Muscle of arm (tissue), 14 donors: Measurements from ENCODE around the gene CDCA5. TPM values are rescaled to one million over a fixed set of nuclear protein-coding genes. Genes with fewer than 3 reads are reported as not detected.
A peak's percentile ranks its signal among the peaks of the same experiment; 100 is the strongest.

Experiments used
- DNase-seq: peaks from one replicate; pipeline ENCODE4 v3.0.0-alpha.2; 2013
- long read RNA-seq, 11 donors: transcript quantifications; one replicate each; lab custom pipeline, GENCODE V29; 2026
- polyA plus RNA-seq, 12 donors: library from polyadenylated mRNA; unstranded; fragments of 120-200 nt; gene quantifications; one replicate each; pipeline ENCODE4 v1.2.1, GENCODE V29; 2013; ENCODE audit not compliant: insufficient read length in 12 of 12

CDCA5 gene
- polyA plus RNA-seq, result 10 to 100 TPM in 6 of 12 donors, 1 to 10 TPM in 5, not detected in 1; 7.1 to 15.8 (median 11.0) TPM
- long read RNA-seq, donor 1, partial matches to known transcripts, result 24 of 36 reads
- long read RNA-seq, donor 1, other reads (novel, unspliced or antisense), result 11 of 36 reads
- long read RNA-seq, donor 2, partial matches to known transcripts, result 0 of 5 reads
- long read RNA-seq, donor 2, other reads (novel, unspliced or antisense), result 0 of 5 reads
- long read RNA-seq, donor 3, partial matches to known transcripts, result 0 of 3 reads
- long read RNA-seq, donor 3, other reads (novel, unspliced or antisense), result 0 of 3 reads
- long read RNA-seq, donor 4, partial matches to known transcripts, result 0 of 4 reads
- long read RNA-seq, donor 4, other reads (novel, unspliced or antisense), result 0 of 4 reads
- long read RNA-seq, donor 5, result 0 reads
- long read RNA-seq, donor 6, partial matches to known transcripts, result 0 of 3 reads
- long read RNA-seq, donor 6, other reads (novel, unspliced or antisense), result 0 of 3 reads
- long read RNA-seq, donor 7, partial matches to known transcripts, result 0 of 2 reads
- long read RNA-seq, donor 7, other reads (novel, unspliced or antisense), result 0 of 2 reads
- long read RNA-seq, donor 8, transcript CDCA5-201 (6 exons, 2,587 nt), result major isoform, 5 of 7 reads
- long read RNA-seq, donor 8, partial matches to known transcripts, result 0 of 7 reads
- long read RNA-seq, donor 8, other reads (novel, unspliced or antisense), result 0 of 7 reads
- long read RNA-seq, donor 9, partial matches to known transcripts, result 0 of 1 reads
- long read RNA-seq, donor 9, other reads (novel, unspliced or antisense), result 0 of 1 reads
- long read RNA-seq, donor 10, partial matches to known transcripts, result 0 of 1 reads
- long read RNA-seq, donor 10, other reads (novel, unspliced or antisense), result 0 of 1 reads
- long read RNA-seq, donor 11, partial matches to known transcripts, result 0 of 4 reads
- long read RNA-seq, donor 11, other reads (novel, unspliced or antisense), result 0 of 4 reads

- DNase-seq, result peak; percentile 96
Observed at GRCh38 chr11:65083834-65084597, at the start of gene CDCA5, which contains the start of gene ZFPL1. TSS of gene CDCA5 (minus strand) at chr11:65084040. CDS start at chr11:65083978, 62 bp downstream. TSS of gene ZFPL1 (plus strand) at chr11:65084222. CDS start at chr11:65084699, 477 bp downstream.

DNA sequence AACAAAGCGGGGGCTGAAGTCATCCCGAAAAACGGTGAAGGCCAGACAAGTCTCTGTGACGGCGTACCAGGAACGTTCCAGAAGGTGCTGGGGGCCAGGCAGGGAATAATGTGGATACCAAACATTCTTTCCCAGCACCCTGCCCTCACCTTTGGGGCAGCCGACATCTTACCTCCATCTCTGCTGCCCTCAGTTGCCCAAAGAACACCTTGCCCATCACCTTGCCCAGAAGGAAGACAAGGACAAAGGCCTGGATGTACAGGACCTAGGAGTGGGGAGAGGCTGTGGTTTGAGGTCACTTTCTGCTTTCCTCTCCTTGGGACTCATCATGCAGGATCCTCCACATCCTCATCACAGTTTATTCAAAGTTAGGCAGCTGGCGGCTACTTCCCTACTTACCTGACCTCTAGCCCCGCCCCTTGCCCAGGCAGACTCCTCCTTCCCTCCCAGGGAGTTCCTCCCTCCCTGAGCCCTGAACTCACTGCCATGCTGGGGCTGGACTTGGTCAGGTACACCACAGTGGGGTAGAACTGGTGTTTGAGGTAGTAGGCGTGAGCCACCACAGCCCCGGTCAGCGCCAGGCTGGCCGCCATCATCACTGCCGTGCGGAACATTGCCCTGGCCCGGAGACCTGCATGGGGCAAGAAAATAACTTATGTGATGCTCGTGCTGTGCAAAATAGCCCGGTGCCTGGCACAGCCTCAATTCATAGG, 49.3 kb upstream of the CDCA5 start:
- DNase-seq, result no peak

DNA sequence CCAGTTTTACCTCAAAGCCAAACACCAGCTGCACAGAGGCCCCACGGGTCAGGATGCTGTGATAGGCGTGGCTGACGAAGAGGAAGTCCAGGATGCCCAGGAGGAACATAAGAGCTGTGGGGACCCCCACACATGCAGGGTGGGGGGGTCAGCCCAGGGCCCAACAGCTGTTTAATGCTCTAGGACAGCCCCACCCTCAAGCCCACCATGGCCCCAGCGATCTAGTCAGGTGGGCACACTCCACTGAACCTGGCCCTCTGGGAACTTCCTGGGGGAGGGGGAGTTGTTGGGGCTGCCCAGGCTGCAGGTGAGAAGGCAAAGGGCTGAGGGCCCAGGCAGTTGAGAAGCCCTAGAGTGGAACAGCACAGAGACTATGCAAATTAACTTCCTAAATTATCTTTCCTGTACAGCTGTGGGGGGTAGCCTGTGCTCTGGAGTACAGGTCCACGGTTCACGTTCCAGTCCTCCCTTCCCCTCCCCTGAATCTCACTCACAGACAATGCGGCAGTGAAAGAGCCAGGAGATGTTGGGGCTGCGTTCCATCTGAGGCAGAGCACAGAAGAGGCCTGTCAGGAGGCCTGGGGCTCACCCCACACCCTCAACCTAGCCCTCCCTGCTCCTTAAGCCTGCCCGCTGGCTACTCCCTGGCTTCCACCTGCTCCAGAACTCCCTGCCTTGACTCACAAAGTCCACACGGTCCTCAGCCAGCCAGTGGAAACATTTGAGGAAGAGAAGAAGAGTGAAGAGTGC, 48.6 kb upstream of the CDCA5 start:
- no peak for DNase-seq

DNA sequence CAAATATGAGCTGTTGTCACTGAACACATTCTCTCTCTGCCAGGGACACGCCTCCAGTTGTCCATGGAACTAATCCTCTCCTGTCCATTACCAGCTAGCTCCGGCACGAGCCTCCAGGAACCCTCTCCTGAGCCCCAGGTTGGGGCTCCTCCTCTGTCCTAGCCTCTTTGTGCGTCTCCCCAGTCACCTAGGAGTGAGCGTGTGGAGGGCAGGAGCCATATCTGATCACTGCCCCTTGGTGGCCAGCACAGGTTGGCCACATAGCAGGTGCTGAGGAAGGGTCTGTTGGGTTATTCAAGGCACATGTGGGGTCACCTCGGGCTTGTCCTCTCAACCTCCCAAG, 48.0 kb upstream of the CDCA5 start:
- DNase-seq, result no peak

DNA sequence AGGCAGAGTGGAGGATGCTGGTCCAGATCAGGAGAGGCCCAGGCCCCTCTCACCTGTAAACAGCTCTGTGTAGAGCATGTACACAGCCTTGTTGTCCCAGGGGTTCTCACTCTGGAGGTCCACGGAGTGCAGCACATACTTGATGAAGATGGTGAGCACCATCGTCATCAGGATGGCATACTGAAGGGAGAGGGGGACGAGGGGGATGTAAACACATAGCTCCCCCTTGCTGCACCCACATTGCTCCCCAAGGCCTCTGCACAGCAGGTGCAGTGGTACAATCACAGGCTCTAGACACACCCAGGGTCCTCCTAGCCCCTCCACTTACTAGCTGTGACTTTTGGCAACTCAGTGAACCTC, 47.6 kb upstream of the CDCA5 start:
- DNase-seq, result no peak

GRCh38 chr11:65130631-65131416, 47.0 kb upstream of the CDCA5 start:
- DNase-seq, result no peak

DNA sequence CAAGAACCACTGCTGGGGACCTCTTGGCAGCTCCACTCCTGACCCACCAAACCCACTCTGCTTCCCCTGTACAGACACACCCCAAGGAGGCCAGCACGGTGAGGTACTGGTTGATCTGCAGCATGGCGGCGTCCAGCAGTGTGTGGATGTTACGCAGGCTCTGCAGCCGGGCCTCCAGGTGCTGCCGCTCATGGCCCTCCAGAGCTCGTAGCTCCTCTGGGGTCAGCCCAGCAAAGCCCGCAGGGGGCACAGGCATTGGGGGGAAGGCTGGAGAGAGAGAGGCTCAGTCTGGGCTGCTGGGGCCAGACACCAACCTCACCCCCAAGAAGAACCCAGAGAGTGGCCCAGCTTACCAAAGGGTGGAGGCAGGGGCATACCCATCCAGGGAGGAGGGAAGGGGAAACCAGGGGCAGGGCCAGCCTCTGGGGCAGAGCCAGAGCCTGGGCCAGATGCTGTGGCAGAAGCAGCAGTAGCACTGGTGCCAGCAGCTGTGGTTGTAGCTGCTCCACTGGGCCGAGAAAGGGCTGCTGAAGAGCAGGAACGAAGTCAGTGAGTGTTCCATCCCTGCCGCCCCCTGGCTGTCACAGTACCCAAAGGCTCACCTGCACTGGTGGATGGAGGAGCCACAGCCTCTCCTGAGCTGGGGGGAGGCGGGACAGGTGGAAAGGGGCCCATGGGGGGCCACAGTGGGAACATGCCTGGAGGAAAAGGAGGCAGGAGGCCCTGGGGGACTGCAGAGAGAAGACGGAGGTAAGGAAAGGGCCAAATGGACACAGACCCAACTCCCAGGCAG, 46.0 kb upstream of the CDCA5 start:
- DNase-seq, result no peak

GRCh38 chr11:65128182-65129145, 44.6 kb upstream of the CDCA5 start:
- no peak for DNase-seq

DNA sequence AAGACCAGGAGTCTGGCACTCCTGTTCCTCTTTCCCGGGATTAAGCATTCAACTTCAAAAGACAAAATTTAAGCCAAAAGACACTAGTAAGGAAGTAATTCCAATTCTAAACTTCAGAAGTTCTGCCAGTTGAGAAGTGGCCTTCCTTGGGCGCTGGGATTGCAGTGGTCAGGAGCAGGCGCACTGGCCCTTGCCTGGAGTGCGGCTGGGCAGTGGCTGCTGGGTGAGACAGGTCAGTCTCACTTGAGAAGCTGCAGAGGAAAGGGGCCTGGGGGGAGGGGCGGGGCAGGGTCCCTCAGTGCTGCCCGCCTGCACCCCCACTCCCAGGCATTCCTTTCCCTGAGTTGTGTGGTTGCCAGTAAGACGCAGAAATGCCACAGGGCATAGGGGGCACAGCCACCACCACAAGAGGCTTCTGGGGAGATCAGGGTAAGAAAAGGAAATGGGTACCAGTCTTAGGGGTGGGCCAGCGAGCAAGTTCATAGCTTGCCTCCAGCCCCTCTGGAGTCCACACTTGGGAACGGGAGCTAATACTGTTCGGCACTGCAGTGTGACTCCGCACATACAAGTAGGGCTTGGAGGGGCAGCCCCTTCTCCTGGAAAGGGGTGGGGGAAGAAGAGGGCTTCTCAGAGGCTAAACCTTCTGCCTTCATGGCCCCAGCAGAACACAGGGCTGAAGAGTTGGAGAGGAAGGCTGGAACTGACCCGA, 43.8 kb upstream of the CDCA5 start:
- DNase-seq, result no peak

DNA sequence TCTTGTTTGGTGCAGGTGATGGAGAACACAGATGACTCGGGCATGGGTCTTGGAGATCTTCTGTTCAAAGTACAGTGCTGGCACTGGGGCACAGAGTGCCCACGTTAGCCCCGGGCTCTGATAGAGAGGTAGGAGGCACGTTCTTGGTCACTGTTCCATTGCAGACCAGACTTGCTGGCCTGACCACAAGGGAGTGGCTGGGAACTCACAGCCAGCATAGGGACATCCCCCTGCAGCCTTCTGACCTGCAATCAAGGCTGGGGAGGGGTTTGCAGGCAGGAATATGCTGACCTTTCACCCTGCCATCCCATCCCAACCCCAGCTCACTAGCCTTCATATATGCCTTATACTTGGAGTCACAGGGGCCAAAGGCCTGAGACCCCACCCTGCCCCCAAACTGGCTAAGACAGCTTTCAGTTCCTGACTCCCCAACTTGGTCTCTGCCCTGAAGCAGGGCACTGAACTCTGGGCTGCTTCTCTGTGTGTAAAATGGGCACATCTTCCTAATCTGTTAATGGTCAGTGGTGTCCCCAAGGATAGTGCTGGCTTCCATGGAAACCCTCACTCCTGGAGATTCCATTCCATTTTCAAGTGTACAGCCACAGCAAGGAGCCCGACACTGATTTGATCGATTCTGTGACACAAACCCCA, 42.9 kb upstream of the CDCA5 start:
- DNase-seq, result no peak

DNA sequence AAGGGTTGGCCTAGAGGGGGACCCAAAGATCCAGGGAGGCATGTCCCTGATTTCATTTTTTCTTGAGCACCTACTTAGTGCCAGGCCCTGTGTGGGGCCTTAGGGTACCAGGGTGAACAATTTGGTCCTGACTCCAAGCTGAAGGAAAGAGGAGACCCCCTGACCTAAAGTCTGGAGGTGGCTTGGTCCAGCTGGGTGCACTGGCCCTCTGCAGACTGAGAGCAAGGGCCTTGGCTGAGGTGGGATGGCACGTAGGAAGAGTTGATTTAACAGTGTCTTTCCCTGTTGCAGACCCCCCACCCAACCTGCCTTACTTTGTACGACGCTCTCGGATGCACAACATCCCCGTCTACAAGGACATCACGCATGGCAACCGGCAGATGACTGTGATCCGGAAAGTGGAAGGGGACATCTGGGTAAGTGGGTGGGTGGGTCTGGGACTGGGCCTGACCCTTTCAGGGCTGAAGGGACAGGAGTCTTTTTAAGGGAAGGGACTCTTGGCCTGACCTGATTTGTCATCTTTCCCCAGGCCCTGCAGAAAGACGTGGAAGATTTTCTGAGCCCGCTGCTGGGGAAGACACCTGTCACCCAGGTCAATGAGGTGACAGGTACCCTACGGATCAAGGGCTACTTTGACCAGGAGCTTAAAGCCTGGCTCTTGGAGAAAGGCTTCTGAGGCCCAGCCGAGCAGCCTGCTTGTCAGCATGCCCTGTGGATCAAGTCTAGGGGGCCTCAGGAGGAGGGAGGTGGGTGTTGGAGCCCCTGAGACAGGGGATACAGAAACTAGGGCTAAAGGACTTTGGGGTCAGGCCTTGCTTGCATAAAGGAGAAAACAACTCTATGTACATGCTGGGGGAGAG, 41.6 kb upstream of the CDCA5 start:
- DNase-seq, result no peak

DNA sequence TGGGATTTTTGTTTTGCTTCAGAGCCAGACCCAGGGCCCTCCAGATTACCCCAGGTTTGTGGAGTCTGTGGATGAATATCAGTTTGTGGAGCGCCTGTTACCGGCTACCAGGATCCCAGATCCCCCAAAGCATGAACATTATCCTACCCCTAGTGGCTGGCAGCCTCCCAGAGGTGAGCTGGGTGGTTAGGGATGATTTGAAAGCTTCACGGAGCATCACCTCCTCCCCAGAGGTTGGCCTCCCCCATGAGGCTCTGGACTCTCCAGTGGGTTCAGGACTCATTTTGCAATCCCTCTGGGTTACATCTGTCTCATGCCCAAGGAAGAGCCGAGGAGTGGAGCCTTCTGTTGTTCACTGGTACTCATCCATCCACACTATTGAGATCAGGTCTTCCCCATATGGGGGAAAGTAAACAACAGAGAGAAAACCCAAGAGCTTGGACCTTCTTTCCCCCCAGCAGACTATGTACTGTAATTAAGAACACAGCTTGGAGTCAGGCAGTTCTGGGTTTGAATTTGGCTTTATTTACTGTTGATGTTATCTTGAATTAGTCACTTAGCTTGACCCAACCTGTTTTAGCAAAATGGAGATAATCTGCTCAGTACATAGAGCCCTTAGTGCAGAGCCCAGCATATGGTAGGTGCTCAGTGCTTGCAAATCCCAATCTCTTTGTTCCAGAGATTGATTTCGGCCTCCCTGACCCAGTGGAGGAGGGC, 40.8 kb upstream of the CDCA5 start:
- DNase-seq, result no peak

GRCh38 chr11:65121865-65122696, 38.2 kb upstream of the CDCA5 start, which contains the start of the genes FAU and MRPL49:
TSS of gene FAU (minus strand) at chr11:65122134. CDS start at chr11:65121813, 321 bp downstream.
TSS of gene MRPL49 (plus strand) at chr11:65122321. CDS start at chr11:65122347, 26 bp downstream.
- DNase-seq, result peak; percentile 97
